NT2/D1 (cell line): ENCODE data around the gene RAMP3.
A peak's percentile ranks its signal among the peaks of the same experiment; 100 is the strongest.

Source experiments
- DNase-seq: peaks from one replicate; pipeline ENCODE4 v3.0.0-alpha.2; 2011; ENCODE audit warnings: low read depth, low spot score
- H3K27me3 ChIP-seq: 2 replicates; pipeline ENCODE4 v1.6.0; 2011; ENCODE audit warnings: mild to moderate bottlenecking; ENCODE audit not compliant: insufficient read length, insufficient read depth
- H3K36me3 ChIP-seq: 2 replicates; pipeline ENCODE4 v1.6.1; 2011; ENCODE audit warnings: mild to moderate bottlenecking, low read length, mixed read lengths; ENCODE audit not compliant: insufficient read depth, insufficient read length
- H3K4me1 ChIP-seq: 2 replicates; pipeline ENCODE4 v1.5.1; 2011; ENCODE audit not compliant: insufficient read depth, insufficient read length
- H3K4me3 ChIP-seq: 2 replicates; pipeline ENCODE4 v1.5.1; 2011; ENCODE audit warnings: low read depth; ENCODE audit not compliant: insufficient read length
- H3K9ac ChIP-seq: 2 replicates; pipeline ENCODE4 v1.6.0; 2011; ENCODE audit warnings: low read depth; ENCODE audit not compliant: insufficient read length
- H3K9me3 ChIP-seq: 2 replicates; pipeline ENCODE4 v1.5.1; 2011; ENCODE audit warnings: mild to moderate bottlenecking, low read length; ENCODE audit not compliant: insufficient read depth
- SUZ12 ChIP-seq: IDR thresholded peaks from 2 replicates; pipeline ENCODE4 v1.6.1; 2011; ENCODE audit not compliant: insufficient read length, insufficient read depth; ENCODE audit errors: extremely low read depth
- YY1 ChIP-seq: IDR thresholded peaks from 2 replicates; pipeline ENCODE4 v1.6.1; 2011; ENCODE audit not compliant: insufficient read length, insufficient read depth
- ZNF274 ChIP-seq: IDR thresholded peaks from 2 replicates; pipeline ENCODE4 v1.6.1; 2011; ENCODE audit warnings: mild to moderate bottlenecking, low read depth, low read length

RAMP3 gene

GRCh38 chr7:45176091-45176490 is 18.5 kb downstream of the RAMP3 start:
- TF ChIP-seq YY1 (no peak), SUZ12 (no peak), ZNF274 (no peak)

GRCh38 chr7:45176886-45177731 is 19.5 kb downstream of the RAMP3 start:
- Histone ChIP-seq H3K4me3 (no peak overlapping the region), H3K36me3 (no peaks in the 10 kb centered on the region), H3K27me3 (peaks cover 4% of the 10 kb centered on the region), H3K9ac (no peak overlapping the region), H3K9me3 (no peaks in the 10 kb centered on the region), H3K4me1 (no peaks in the 10 kb centered on the region)
- DNase-seq, result no peak
- TF ChIP-seq YY1 (no peak), ZNF274 (no peak), SUZ12 (no peak)

More at GRCh38 chr7:45176091-45176490, 18.5 kb downstream of the RAMP3 start:
- Histone ChIP-seq H3K4me3 (no peak overlapping the region), H3K9ac (no peak overlapping the region), H3K36me3 (no peaks in the 10 kb centered on the region), H3K4me1 (no peaks in the 10 kb centered on the region), H3K27me3 (peaks cover 4% of the 10 kb centered on the region), H3K9me3 (no peaks in the 10 kb centered on the region)
- DNase-seq, result no peak

- no peaks in the 10 kb centered on the region for H3K9me3 ChIP-seq
- DNase-seq, result no peak
- TF ChIP-seq SUZ12 (no peak), ZNF274 (no peak), YY1 (no peak)
- no peak overlapping the region for H3K4me3 ChIP-seq
- H3K4me1 ChIP-seq, result peaks cover 6% of the 10 kb centered on the region
- no peak overlapping the region for H3K9ac ChIP-seq
- peaks cover 4% of the 10 kb centered on the region for H3K27me3 ChIP-seq
- no peaks in the 10 kb centered on the region for H3K36me3 ChIP-seq
Observed at GRCh38 chr7:45177801-45178200, 20.2 kb downstream of the RAMP3 start.

- H3K4me3 ChIP-seq, result no peak overlapping the region
- DNase-seq, result peak; percentile 23
- TF ChIP-seq ZNF274 (no peak), YY1 (no peak), SUZ12 (no peak)
- no peaks in the 10 kb centered on the region for H3K36me3 ChIP-seq
- peaks cover 7% of the 10 kb centered on the region for H3K4me1 ChIP-seq
- no peaks in the 10 kb centered on the region for H3K9me3 ChIP-seq
- no peak overlapping the region for H3K9ac ChIP-seq
- peaks cover 4% of the 10 kb centered on the region for H3K27me3 ChIP-seq
Observed at GRCh38 chr7:45178241-45179225, 20.9 kb downstream of the RAMP3 start.

GRCh38 chr7:45179666-45180065 is 22.1 kb downstream of the RAMP3 start:
- Histone ChIP-seq H3K36me3 (no peaks in the 10 kb centered on the region), H3K4me1 (peaks cover 7% of the 10 kb centered on the region), H3K9ac (no peak overlapping the region), H3K27me3 (peaks cover 4% of the 10 kb centered on the region), H3K9me3 (no peaks in the 10 kb centered on the region), H3K4me3 (no peak overlapping the region)
- TF ChIP-seq YY1 (no peak), ZNF274 (no peak), SUZ12 (no peak)
- no peak for DNase-seq

- no peak for DNase-seq
- H3K9ac ChIP-seq, result no peak overlapping the region
- peaks cover 7% of the 10 kb centered on the region for H3K4me1 ChIP-seq
- H3K4me3 ChIP-seq, result no peak overlapping the region
- peaks cover 4% of the 10 kb centered on the region for H3K27me3 ChIP-seq
- H3K36me3 ChIP-seq, result no peaks in the 10 kb centered on the region
- no peaks in the 10 kb centered on the region for H3K9me3 ChIP-seq
- no peak for TF ChIP-seq ZNF274
- TF ChIP-seq SUZ12, result no peak
- no peak for TF ChIP-seq YY1
Observed at GRCh38 chr7:45180084-45180986, 22.7 kb downstream of the RAMP3 start.
